ENCODE results near the gene DDC.

GRCh38 chr7:50594734-50595485, 29.7 kb upstream of the DDC start:
- no peak for TF ChIP-seq CTCF (IDR thresholded peaks at IDR 0.05; ENCODE audit: insufficient read depth, low read length, poor library complexity, severe bottlenecking)
- no peak for TF ChIP-seq EZH2phosphoT487 (conservative IDR thresholded peaks at IDR 0.05; ENCODE audit: low read length)
